ENCODE measurements around the gene RASA3.
A peak's percentile ranks its signal among the peaks of the same experiment; 100 is the strongest.

The RASA3 gene

DNA sequence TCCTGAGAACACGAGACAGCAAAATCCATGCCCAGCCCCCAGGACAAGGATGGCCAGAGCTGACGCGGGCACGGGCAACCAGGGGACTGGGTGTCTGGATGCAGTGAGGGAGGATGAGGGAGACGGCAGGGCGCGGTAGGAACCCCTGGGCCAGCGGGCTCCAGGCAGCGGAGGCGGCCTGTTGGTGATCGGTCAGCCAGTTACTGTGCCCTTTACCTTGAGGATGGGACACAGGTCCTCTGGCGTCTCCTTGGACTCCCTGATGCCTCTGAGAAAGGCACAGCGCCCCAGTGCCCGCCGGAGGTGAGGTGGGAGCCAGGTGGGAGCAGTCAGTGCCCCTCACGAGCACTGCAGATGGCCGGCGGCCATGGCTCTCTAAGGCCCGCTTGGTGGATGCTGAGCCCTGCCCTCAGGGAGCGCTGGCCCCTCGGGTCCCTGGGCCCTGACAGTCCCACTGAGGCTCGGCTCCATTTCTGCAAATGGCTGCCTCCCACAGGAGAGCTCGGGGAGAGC lies 189.8 kb downstream of the RASA3 start:
- DNase-seq = no peak

- DNase-seq = peak; percentile 9
Observed at GRCh38 chr13:113941571-113942191, 190.7 kb downstream of the RASA3 start.

- no peak for DNase-seq
Observed at GRCh38 chr13:113939944-113940297, 192.5 kb downstream of the RASA3 start.

- no peak for DNase-seq
Observed at GRCh38 chr13:113939129-113939943, 193.1 kb downstream of the RASA3 start.

GRCh38 chr13:113938716-113939115 lies 193.7 kb downstream of the RASA3 start:
- no peak for DNase-seq

- DNase-seq = no peak
Observed at GRCh38 chr13:113938246-113938645, 194.2 kb downstream of the RASA3 start.

DNA sequence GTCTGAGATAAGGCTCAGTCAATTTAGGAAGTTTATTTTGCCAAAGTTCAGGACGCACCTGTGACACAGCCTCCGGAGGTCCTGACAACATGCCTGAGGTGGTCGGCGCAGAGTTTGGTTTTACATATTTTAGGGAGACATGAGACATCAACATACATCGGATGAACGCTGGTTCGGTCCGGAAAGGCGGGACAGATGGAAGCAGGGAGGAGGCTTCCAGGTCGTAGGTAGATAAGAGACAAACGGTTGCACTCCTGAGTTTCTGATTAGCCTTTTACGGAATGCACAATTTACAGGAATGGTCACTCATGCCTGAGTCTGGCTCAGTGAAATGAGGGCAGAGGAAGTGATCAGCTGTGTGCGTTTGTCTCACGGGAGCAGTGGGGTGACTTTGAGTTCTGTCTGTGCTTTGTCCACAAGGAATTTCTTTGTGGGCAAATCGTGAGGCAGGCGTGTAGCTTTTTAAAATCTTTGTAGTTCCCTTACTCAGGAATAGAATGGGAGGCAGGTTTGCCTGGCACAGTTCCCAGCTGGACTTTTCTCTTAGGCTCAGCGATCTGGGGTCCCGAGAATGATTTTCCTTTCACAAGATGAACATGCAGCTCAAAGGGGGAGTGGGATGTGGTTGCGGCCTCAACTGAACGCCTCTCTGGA lies 194.8 kb downstream of the RASA3 start:
- no peak for DNase-seq

DNA sequence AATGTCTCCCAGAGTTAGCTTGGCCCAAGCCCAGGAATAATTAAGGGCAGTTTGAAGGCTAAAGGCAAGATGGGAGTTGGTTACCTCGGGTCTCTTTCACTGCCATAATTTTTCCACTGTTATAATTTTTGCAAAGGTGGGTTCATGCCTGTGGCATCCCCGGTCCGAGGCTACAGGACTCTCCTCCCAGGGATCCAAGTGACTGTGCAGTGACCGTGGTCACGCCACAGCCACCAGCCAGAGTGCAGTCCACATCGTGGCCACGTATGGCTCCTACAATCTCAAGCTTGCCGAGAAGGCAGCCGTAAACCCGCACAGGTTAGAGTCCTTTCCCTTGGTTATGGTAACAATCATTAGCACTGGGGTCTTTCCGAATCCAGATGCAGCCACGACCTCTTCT lies 195.3 kb downstream of the RASA3 start:
- DNase-seq = no peak

DNA sequence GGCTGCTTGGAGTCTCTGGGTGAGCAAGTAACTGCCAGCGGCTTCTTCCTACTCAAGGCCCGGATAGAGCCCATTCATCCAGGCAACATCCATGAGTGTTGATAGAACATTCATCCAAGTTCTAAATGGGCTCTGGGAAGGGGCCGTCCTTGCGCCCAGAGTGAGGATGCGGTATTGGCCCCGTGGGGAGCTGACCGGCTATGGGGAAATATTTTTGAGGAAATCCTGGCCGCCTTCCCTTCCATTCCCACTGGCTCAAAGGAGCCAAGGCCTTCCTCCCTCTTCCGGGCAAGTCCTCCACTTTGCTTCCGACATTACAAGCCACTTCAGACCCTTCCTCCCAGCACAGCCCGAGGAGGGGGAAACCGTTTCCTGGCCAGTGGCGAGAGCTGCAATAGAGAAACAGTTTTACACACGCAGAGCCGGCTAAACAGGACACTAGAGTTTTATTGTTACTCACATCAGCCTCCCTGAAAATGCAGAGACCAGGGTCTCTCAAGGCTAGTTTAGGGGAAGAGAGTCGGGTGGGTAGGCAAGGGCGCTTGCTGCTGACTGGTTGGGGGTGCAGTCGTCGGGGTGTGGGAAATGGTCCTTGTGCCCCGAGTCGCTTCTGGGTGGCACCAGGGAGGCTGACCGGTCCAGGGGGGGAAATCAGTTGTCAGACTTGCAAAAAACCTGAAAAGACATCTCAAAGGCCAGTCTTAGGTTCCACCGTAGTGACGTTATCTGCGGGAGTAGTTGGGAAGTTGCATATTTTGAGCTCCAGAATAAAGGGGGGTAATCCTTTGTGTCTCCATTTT lies 196.1 kb downstream of the RASA3 start:
- no peak for DNase-seq

- DNase-seq = no peak
Observed at GRCh38 chr13:113935001-113935844, 197.2 kb downstream of the RASA3 start.

DNA sequence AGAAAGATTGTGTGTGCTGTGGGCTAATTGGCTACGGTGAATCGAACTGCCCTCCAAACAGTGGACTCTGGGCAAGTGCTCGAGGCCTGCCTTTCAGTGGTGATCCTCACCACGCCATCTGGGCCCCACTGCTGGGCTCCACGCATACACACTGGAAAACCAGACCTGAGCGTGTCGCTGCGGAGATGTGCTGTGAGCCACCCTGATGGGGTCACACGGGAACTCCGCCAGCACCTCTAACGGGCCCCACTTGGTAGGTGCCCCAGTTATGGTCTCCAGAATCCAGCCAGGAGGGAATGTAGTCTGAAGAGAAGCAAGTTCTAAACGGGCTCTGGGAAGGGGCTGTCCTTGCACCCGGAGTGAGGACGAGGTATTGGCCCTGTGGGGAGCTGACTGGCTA lies 197.8 kb downstream of the RASA3 start:
- DNase-seq = no peak

DNA sequence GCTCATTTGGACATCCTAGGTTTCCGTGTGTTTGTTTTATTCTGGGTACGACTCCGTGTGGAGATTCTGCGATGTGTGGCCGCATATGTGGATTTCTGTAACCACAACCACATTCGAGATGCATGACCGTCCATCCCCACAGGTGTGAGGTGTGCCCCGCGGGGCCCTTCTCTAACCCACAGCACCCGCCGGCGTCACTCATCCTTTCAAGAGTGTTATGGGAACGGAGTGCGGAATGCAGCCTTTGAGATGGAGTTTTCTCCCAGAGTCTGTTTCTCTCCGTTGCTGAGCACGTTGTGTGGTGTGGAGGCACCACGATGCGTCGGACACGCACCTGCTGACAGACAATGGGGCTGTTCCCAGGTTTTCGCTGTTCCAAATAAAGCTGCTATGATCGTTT lies 198.5 kb downstream of the RASA3 start:
- DNase-seq = no peak

DNA sequence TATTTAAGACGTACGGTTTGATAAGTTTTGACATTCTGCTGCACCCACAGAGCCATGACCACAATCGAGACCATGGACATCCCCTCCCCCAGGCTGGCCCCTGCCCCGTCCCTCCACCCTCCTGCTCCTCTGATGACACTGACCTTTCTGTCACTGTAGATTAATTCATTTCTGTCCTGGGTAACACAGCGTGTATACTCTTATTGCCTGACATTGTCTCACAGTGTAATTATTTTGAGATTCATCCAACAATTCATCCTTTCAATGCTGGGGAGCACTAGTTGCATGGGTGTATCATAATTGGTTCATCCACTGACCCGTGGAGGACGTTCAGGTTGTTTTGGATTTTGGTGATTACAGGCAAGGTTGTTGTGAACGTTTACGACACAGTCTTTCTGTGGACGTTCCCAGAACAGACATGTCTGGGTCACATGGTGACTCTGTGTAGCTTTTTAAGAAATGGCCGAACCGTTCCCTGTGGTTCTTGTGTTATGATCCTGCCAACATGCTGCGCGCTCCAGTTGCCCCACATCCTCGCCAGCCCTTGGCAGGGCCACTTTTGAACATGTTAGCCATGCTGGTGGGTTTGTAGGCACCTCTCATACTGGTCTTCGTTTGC lies 200.5 kb downstream of the RASA3 start:
- DNase-seq = no peak

DNA sequence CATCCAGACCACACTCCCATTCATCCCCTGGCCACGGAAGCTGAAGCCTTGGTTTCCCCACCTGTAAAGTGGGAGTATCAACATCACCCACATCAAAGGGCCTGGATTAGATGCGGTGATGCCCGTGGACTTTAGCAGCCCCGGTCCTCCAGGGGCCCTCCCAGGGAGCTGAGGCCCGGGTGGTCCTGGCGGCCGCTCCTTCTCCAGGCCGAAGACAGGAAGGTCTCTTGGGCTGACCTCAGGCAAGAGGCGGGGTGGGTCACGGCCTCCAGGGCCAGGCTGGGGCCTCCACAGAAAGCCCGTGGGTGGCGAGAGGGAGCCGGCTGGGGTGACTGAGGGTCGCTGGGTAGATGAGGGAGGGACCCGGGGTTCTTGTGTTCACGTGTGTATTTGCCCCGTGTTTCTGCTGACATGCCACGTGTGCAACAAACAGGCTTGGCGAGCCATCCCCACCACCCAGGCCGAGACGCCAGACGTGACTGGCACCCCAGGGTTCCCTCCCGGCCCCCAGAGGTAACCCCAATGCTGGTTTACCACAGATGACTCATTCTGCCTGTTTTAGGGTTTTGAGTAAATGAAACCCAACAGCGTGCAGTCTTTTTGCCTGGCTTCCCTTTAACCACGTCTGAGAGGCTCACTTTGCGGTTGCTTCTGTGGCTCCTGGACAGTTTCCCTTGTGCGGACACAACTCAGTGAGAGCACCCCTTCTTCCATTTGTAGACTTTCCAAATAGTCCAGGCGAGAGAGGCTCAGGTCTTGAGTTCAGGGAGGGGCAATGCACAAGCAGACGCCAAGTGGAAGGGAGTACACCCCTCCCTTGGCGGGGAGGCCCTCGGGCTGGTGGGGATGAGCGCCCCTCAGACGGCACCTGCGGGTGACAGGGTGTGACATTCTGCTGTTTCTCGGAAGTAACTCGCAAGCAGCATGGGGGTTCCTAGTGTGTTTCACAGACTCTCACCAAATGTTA lies 201.5 kb downstream of the RASA3 start:
- no peak for DNase-seq

DNA sequence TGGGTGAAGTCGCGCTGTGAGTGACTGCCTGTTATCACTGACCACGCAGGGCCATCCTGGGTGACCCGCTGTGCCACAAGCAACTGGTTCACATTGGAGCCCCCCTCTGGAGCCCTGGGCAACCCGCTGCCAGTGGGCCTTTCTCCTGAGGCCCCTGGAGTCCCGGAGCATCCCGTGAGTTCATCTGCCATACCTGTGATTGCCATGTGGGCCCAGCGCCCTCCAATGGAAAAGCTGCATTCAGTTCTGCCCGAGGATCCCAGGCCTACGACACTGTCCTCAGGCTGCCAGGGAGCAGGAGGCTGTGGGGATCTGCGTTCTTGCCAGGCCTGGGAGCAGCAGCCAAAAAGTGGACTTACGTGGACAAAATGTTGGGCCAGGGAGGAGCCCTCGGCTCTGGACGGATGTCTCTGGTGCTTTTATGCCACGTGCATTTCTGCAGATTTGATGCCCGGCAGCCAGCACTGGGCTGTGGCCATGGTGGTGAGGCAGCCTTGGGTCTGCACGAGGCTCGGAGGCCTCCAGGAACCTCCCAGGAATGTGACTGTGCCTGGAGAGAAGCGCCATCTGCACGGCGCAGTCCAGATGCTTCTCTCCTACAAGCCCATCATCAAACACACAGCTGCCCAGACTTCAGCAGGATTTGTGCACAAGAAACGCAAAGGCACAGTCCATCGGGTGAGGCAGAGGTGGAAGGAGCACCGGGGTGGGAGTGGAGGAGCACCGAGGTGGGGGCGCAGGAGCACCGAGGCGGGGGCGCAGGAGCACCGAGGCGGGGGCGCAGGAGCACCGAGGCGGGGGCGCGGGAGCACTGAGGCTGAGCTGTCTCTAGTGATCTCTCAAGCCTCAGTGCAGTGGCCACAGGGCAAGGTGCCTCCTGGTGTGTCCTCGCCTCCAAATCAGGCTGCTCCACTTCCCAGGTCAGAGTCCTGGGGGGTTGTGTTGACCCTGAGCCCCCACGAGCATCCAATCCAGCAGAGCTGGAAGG lies 202.5 kb downstream of the RASA3 start:
- no peak for DNase-seq

GRCh38 chr13:113928685-113929627 lies 203.5 kb downstream of the RASA3 start:
- no peak for DNase-seq

All from DMS53 (cell line).